GM21576 (cell line): ENCODE results near the gene ATP1B3.
A peak's percentile ranks its signal among the peaks of the same experiment; 100 is the strongest.
"Not testable (repeated sequence)": the region's sequence is repeated elsewhere in the genome, so short reads cannot be mapped to it uniquely, and the experiment has no call there.

ENCODE experiments used
- ATAC-seq: cut with Tn5 transposase; IDR thresholded peaks from one replicate; pipeline ENCODE4 v1.9.1; 2021; ENCODE audit warnings: mild to moderate bottlenecking, moderate library complexity; ENCODE audit not compliant: unreplicated experiment

The ATP1B3 gene

DNA sequence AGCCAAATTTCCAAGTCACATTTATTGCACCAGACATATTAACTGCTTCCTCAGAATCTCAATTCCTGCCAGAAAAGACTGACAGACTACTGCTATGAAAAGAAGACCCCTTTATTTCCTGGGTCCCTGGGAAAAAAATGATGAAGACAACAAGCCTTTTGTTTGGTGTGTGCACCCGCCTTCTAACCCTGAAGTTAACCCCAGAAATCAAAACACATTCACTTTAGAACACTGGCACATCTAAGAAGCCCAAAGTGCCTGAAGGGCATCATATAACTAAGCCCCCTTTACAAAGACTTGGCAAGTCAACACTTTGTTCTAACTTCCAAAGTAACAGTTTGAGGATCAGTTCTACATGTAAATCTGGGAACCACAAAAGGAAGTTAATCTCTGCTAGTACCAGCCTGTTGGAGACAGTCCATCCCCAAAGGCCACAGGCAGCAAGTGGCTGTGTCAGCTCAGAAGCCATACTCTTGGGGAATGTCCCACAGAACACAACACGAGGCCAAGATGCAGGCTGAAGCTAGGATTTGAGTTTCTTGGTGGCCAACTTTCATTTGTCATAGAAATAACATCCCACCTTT, 16.3 kb upstream of the ATP1B3 start:
- no peak for ATAC-seq

DNA sequence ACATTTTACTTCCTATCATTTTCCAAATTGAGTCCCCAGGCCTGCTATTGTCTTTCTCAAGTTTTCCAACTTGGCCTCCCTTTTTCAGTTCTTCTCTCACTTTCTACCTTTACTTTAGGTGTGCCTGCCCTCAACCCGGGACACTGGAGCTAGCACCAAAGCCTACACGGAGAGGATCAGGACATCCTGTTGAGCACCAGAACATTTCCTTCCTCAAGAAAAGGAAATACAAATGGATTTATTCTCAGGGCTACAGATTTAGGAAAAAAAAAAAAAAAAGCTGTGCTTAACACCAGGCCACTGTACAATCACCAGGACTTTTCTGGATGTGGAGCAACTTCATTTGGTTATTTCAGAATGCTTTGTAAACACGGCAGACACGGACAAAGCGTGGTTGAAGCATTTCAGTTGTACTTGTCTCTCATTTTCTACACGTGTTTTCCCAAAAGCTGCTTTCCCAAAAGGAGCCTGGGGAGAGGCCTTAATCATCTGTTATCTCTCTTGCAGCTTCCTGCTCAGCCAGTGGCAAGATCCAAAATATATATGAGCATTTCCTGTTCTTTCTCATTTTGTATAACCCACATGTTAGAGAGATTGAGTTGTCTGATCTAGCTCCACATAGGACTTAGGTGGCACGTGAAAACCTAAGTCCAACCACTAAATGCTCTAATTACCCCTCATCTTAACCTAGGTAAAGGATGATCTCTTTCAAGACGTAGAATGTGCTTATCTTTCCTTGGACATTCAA, 15.5 kb upstream of the ATP1B3 start:
- no peak for ATAC-seq

DNA sequence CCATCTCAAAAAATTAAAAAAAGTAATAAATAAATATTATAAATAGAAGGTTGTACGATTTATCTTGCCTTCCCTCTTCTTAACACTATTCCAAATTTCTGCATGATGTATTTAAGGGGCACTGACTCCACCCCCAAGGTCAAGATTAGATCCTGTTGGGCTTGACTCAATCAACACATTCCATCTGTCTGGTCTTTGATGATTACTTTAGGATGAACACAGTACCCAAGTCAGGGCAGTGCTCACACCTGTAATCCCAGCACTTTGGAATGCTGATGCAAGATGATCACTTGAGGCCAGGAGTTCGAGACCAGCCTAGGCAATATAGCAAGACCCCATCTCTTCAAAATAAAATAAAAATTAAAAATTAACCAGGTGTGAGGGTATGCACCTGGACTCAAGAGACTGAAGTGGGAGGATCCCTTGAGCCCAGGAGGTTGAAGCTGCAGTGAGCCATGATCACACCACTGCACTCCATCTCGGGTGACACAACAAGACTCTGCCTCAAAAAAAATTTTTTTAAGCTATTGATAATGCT, 14.1 kb upstream of the ATP1B3 start:
- ATAC-seq, result no peak

GRCh38 chr3:141863491-141863890, 13.0 kb upstream of the ATP1B3 start:
- ATAC-seq, result no peak

GRCh38 chr3:141864281-141864970, 12.0 kb upstream of the ATP1B3 start:
- no peak for ATAC-seq

DNA sequence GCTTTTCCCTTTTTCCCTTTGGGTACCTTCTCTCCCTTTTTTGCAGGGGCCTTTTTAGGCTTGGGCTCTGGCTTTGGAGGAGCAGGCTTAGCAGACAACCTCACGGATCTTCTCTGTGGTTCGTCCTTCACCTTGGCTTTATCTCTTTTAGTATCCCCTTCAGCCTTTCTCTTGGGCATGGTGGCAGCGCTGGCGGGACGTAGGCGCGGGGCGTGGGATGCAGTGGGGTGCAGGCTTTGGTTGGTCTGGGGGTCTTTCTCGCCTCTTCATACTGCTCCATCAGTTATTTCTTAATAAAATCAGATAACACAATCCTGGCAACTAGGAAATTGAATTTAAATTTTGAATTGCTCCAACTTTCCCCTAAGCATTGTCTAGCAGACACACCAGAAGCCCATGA, 11.3 kb upstream of the ATP1B3 start:
- ATAC-seq, result no peak

- no peak for ATAC-seq
These were observed 6.3 kb upstream of the ATP1B3 start for GRCh38 chr3:141870091-141870687.

GRCh38 chr3:141875374-141875892, 1.0 kb upstream of the ATP1B3 start:
- peak; percentile 60 for ATAC-seq

- peak; percentile 36 for ATAC-seq
These were observed 506 bp upstream of the ATP1B3 start for GRCh38 chr3:141875893-141876380.

DNA sequence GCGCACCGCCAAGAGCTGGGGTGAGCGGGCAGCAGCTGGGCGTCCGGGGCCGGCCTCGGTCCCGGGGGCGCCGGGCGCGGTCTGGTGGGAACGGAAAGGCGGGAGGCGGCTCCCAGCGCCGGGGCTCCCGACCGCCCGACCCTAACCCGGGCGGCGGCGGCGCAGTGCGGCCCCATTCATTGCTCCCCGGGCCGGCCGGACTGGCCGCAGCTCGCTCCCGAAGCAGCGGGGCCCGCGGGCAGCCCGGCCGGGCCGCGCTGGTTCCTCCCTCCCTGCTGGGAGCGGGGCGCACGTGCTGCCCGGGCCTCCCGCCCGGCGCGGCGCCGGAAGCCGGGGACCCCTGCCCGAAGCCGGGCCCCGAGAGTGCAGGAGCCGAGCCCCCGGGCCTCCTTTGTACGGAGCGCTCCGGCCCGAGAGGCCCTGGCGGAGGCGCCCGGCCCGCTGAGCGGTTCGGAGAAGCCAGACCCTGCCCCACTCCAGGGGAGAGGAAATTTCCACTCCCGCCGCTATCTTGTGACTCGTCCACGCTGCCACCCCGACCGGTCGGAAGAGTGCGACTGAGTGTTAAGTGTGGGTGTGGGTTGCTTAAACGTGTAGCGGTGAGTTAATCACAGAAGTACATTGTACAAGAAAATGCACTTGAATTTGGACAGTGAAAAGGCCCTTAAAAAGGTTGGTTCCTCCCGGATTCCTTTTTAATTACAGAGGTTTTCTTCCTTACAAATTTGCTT, 613 bp downstream of the ATP1B3 start:
- peak; percentile 20 for ATAC-seq

DNA sequence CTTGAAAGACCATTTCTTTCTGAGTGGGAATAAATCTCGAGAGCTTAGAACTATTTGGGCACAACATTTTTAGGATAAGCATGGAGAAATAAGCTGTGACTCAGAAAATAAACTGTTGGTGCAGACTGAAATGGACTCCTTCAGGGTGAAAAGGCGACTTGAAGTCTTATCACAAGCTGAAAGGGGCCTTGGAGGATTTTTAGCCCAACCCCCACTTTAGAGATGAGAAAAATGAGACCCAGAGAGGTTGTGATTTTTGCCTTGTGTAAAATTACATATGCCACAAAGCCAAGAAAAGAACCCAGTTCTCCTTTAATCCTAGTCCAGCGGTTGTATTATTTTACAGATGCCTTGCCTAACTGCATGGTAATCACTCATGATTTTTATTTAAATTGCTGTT, 1.5 kb downstream of the ATP1B3 start:
- no peak for ATAC-seq

DNA sequence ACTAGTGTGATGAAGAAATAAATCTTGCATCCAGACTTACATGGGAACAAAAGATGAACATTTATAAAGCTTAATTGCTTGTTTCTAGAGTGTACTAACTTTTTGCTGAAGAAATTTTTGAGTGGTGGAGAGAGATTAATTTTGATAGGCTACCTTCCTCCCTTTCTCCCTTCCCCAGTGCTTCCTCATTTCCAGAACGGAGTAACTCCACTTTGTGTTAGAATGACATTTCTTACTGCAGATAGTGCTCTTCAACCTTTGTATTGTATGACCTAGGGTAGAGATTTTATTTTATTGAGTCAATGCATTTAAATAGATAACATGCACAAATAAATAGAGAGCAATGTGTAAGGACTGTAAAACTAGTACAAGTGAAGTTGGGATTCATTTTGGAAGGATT, 1.9 kb downstream of the ATP1B3 start:
- no peak for ATAC-seq

GRCh38 chr3:141878817-141879216, 2.4 kb downstream of the ATP1B3 start:
- ATAC-seq, result no peak

GRCh38 chr3:141881702-141882101, 5.3 kb downstream of the ATP1B3 start:
- ATAC-seq, result no peak

GRCh38 chr3:141887051-141887450, 10.6 kb downstream of the ATP1B3 start:
- ATAC-seq, result no peak

DNA sequence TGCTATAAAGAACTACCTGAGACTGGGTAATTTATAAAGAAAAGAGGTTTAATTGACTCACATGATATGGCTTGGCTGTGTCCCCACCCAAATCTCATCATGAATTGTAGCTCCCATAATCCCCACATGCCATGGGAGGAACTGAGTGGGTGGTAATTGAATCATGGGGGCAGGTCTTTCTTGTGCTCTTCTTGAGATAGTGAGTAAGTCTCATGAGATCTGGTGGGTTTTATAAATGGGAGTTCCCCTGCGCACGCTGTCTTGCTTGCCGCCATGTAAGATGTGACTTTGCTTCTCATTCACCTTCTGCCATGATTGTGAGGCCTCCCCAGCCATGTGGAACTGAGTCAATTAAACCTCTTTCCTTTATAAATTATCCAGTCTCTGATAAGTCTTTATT, 12.1 kb downstream of the ATP1B3 start:
- ATAC-seq, result not testable (repeated sequence)

- ATAC-seq, result no peak
These were observed 18.2 kb downstream of the ATP1B3 start for GRCh38 chr3:141894524-141895176.

GRCh38 chr3:141895731-141896130, 19.3 kb downstream of the ATP1B3 start:
- no peak for ATAC-seq

- no peak for ATAC-seq
These were observed 22.5 kb downstream of the ATP1B3 start for GRCh38 chr3:141898908-141899307.

DNA sequence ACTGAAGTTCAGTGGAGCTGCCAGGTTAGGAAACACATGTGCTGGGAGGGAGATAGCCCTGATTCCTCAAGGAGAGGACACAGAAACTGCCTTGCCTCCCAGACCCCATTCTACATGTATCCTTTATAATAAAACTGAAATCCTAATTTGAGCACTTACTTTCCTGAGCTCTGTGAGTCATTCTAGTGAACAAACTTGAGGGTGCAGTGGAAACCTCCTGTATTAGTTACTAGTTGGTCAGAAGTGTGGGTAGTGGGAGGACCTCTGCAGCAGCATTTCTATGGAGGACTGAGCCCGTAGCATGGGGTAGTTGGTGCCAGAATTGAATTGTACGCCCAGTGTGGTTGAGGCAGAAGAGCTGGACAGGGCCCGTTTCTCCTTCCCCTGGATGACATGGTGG, 23.9 kb downstream of the ATP1B3 start:
- ATAC-seq, result no peak
